ENCODE data around the gene NME5. TPM values are rescaled to one million over a fixed set of nuclear protein-coding genes. Genes with fewer than 3 reads are reported as not detected.

NME5 gene
- total RNA-seq, 1 experiment from 2014 or later: 3.1 TPM

DNA sequence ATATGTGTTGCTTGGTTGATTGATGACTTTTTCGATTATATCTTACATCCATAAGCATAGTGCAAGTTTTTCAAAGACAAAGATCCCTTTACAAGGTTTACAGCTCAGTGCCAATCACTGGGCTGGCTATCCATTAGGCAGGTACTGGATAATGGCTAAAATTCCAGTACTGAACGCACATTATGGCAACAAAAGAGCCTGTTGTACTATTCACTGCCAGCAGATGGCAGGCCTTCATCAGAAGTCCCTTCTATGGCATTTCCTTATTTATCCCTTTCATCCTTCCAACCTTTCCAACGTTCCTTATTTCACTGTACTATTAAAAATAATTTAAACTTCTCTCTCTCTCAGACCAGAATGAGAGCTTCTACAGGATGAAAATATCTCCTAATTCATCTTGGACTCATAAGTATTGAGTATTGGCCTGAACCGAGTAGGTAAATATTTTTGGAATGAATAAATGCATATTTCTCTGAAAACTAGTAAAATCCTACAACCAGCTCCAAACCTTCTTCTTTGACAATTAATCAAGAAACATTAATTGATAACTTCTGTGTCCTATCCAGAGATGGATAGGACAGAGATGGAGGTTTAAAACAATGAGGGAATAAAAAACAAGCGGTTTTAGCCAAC is 62.0 kb downstream of the NME5 start:
- peak overlapping the region; percentile 90 for H2AFZ ChIP-seq (ENCODE audit: low read depth, low read length, poor library complexity, severe bottlenecking)
- TF ChIP-seq ELF1 (IDR thresholded peaks at IDR 0.05; ENCODE audit: borderline replicate concordance, low read depth) (no peak), EGR1 (IDR thresholded peaks at IDR 0.05; ENCODE audit: low read depth) (no peak), CEBPB (IDR thresholded peaks at IDR 0.05; ENCODE audit: low read depth) (no peak), TCF7L2 (IDR thresholded peaks at IDR 0.05; ENCODE audit: borderline replicate concordance, extremely low read depth, insufficient read depth, insufficient read length) (no peak), FOSL1 (IDR thresholded peaks at IDR 0.05; ENCODE audit: low read depth) (no peak), SP1 (IDR thresholded peaks at IDR 0.05; ENCODE audit: low read depth) (no peak), CBX3 (IDR thresholded peaks at IDR 0.05; ENCODE audit: low read depth) (no peak), RAD21 (IDR thresholded peaks at IDR 0.05; ENCODE audit: low read depth) (peak; percentile 96), ZNF274 (IDR thresholded peaks at IDR 0.05; ENCODE audit: low read depth, low read length) (no peak), EZH2 (IDR thresholded peaks at IDR 0.05) (no peak), YY1 (IDR thresholded peaks at IDR 0.05; ENCODE audit: extremely low read depth, insufficient replicate concordance, low read depth, low read length) (no peak), JUND (IDR thresholded peaks at IDR 0.05) (no peak), ZFX (IDR thresholded peaks at IDR 0.05) (no peak), SIN3A (IDR thresholded peaks at IDR 0.05; ENCODE audit: low read depth) (no peak), SRF (IDR thresholded peaks at IDR 0.05; ENCODE audit: low read depth) (peak; percentile 63), POLR2AphosphoS5 (IDR thresholded peaks at IDR 0.05; ENCODE audit: low read depth, low read length) (no peak)
- TF ChIP-seq, protein P1, sequence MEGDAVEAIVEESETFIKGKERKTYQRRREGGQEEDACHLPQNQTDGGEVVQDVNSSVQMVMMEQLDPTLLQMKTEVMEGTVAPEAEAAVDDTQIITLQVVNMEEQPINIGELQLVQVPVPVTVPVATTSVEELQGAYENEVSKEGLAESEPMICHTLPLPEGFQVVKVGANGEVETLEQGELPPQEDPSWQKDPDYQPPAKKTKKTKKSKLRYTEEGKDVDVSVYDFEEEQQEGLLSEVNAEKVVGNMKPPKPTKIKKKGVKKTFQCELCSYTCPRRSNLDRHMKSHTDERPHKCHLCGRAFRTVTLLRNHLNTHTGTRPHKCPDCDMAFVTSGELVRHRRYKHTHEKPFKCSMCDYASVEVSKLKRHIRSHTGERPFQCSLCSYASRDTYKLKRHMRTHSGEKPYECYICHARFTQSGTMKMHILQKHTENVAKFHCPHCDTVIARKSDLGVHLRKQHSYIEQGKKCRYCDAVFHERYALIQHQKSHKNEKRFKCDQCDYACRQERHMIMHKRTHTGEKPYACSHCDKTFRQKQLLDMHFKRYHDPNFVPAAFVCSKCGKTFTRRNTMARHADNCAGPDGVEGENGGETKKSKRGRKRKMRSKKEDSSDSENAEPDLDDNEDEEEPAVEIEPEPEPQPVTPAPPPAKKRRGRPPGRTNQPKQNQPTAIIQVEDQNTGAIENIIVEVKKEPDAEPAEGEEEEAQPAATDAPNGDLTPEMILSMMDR (IDR thresholded peaks at IDR 0.05 in 2 of 3, conservative IDR thresholded peaks at IDR 0.05 in 1 of 3; ENCODE audit: borderline replicate concordance in 1 of 3, insufficient read depth in 1 of 3, low read depth in 2 of 3, low read length in 2 of 3): peak; percentile 79 to 94 (median 86)
- TF ChIP-seq, protein P2, sequence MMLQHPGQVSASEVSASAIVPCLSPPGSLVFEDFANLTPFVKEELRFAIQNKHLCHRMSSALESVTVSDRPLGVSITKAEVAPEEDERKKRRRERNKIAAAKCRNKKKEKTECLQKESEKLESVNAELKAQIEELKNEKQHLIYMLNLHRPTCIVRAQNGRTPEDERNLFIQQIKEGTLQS (IDR thresholded peaks at IDR 0.05): no peak
- TF ChIP-seq, protein P3, sequence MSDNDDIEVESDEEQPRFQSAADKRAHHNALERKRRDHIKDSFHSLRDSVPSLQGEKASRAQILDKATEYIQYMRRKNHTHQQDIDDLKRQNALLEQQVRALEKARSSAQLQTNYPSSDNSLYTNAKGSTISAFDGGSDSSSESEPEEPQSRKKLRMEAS (IDR thresholded peaks at IDR 0.05): no peak
- TF ChIP-seq, protein P4, sequence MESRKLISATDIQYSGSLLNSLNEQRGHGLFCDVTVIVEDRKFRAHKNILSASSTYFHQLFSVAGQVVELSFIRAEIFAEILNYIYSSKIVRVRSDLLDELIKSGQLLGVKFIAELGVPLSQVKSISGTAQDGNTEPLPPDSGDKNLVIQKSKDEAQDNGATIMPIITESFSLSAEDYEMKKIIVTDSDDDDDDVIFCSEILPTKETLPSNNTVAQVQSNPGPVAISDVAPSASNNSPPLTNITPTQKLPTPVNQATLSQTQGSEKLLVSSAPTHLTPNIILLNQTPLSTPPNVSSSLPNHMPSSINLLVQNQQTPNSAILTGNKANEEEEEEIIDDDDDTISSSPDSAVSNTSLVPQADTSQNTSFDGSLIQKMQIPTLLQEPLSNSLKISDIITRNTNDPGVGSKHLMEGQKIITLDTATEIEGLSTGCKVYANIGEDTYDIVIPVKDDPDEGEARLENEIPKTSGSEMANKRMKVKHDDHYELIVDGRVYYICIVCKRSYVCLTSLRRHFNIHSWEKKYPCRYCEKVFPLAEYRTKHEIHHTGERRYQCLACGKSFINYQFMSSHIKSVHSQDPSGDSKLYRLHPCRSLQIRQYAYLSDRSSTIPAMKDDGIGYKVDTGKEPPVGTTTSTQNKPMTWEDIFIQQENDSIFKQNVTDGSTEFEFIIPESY (IDR thresholded peaks at IDR 0.05; ENCODE audit: extremely low read depth, insufficient replicate concordance, low read length): no peak

More for the DNA sequence above, 62.0 kb downstream of the NME5 start:
- DNase-seq (ENCODE audit: low read depth, low spot score) (peak; percentile 62), ATAC-seq (peak; percentile 90)
- H3K36me3 ChIP-seq (ENCODE audit: control insufficient read depth in 1 of 2, insufficient read depth in 2 of 2, low read length in 2 of 2): no peaks in the 10 kb centered on the region
- CTCF ChIA-PET: interaction anchor here (0.6 to 6.6 kb wide), 10 partner anchors 8 to 448 kb away, joined by 3 to 67 read pairs (median 6); no protein-coding TSS in a partner anchor
- H3K27me3 ChIP-seq (ENCODE audit: insufficient read depth, low read length): no peaks in the 10 kb centered on the region
- RAD21 ChIA-PET (ENCODE audit: low non-redundant PET in 1 of 2, low total read pairs in 2 of 2, uncharacterized antibody in 2 of 2, unreplicated experiment in 2 of 2): interaction anchor here (1.4 to 2.3 kb wide), 2 partner anchors 56 kb away, joined by 4 to 7 read pairs; no protein-coding TSS in a partner anchor
- POLR2A ChIA-PET: interaction anchor here (1.1 to 2.4 kb wide), 2 partner anchors 42 to 56 kb away, joined by 3 to 7 read pairs; no protein-coding TSS in a partner anchor
- no peak overlapping the region for H3K4me3 ChIP-seq (replicated peaks in 1 of 2; ENCODE audit: low read depth in 1 of 2, low read length in 2 of 2)
- H3K9me3 ChIP-seq (ENCODE audit: control insufficient read depth in 1 of 2, insufficient read depth in 1 of 2, low read depth in 1 of 2, low read length in 2 of 2): no peaks in the 10 kb centered on the region
- BruUV-seq (replicated peaks): no TSS peak
- no peak overlapping the region for H3K9ac ChIP-seq (ENCODE audit: low read length)
- no peaks in the 10 kb centered on the region for H3K4me1 ChIP-seq (ENCODE audit: control insufficient read depth in 1 of 2, insufficient read depth in 2 of 2, low read length in 2 of 2)
- H3K9me2 ChIP-seq (ENCODE audit: insufficient read depth): no peaks in the 10 kb centered on the region
- no peak overlapping the region for H3K27ac ChIP-seq (ENCODE audit: low read depth, low read length)
- no peak overlapping the region for H3K4me2 ChIP-seq (ENCODE audit: low read length)
- no peaks in the 10 kb centered on the region for H4K20me1 ChIP-seq (ENCODE audit: insufficient read depth)
- intact Hi-C loops (cut with micrococcal nuclease): loop anchor here (1.0 kb wide), 1 partner anchor 56 kb away; no protein-coding TSS in a partner anchor
- H3K79me2 ChIP-seq (ENCODE audit: insufficient read depth, low read length): no peaks in the 10 kb centered on the region

Measured in HCT116 (cell line).